ENCODE measurements around the gene TSPO2.
A peak's percentile ranks its signal among the peaks of the same experiment; 100 is the strongest.

Gene TSPO2

DNA sequence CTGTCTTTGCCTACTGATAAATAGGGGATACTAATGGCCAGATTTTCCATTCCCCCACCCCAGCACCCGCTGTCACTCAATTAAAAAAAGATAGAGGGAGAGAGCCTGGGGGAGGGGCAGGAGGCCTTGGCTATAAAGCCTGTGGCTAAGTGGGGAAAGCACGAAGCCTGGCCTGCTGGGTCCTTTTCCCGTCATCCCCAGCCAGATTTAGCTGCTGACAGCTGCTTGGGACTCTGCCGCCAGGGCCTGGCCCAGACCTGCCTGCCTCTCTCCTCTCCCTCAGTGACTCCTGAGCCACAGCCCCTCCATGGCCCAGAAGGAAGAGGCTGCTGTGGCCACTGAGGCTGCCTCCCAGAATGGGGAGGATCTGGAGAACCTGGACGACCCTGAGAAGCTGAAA lies 10.8 kb downstream of the TSPO2 start, which contains the start of gene APOBEC2:
TSS of gene APOBEC2 (plus strand) at position 162 of the 400 bp plus-strand sequence. CDS start at position 308, 146 bp downstream.
- no peaks in the 10 kb centered on the region for H3K27me3 ChIP-seq (ENCODE audit: control insufficient read depth, insufficient read depth, low read length)
- H3K9ac ChIP-seq = no peak within 1 kb of the TSS
- no peak within 1 kb of the TSS for H2AFZ ChIP-seq
- no peak within 1 kb of the TSS for H3K4me3 ChIP-seq (ENCODE audit: low read depth, low read length)
- peaks cover under 1% of the 10 kb centered on the region for H3K4me1 ChIP-seq
- no peak within 1 kb of the TSS for H3K4me2 ChIP-seq (ENCODE audit: low read length)
- H3K79me2 ChIP-seq = no peaks in the 10 kb centered on the region
- H3K27ac ChIP-seq = no peak within 1 kb of the TSS
- no peaks in the 10 kb centered on the region for H3K36me3 ChIP-seq (ENCODE audit: control insufficient read depth, insufficient read depth, low read length)
- TF ChIP-seq, protein P1, sequence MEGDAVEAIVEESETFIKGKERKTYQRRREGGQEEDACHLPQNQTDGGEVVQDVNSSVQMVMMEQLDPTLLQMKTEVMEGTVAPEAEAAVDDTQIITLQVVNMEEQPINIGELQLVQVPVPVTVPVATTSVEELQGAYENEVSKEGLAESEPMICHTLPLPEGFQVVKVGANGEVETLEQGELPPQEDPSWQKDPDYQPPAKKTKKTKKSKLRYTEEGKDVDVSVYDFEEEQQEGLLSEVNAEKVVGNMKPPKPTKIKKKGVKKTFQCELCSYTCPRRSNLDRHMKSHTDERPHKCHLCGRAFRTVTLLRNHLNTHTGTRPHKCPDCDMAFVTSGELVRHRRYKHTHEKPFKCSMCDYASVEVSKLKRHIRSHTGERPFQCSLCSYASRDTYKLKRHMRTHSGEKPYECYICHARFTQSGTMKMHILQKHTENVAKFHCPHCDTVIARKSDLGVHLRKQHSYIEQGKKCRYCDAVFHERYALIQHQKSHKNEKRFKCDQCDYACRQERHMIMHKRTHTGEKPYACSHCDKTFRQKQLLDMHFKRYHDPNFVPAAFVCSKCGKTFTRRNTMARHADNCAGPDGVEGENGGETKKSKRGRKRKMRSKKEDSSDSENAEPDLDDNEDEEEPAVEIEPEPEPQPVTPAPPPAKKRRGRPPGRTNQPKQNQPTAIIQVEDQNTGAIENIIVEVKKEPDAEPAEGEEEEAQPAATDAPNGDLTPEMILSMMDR (IDR thresholded peaks at IDR 0.05) = no peak
- no peaks in the 10 kb centered on the region for H3K9me3 ChIP-seq (ENCODE audit: control insufficient read depth, low read length)

- TF ChIP-seq, protein P1 (IDR thresholded peaks at IDR 0.05) = no peak
- H3K79me2 ChIP-seq = no peaks in the 10 kb centered on the region
- no peak overlapping the region for H3K9ac ChIP-seq
- H3K27me3 ChIP-seq (ENCODE audit: control insufficient read depth, insufficient read depth, low read length) = no peaks in the 10 kb centered on the region
- no peak overlapping the region for H3K4me2 ChIP-seq (ENCODE audit: low read length)
- H3K4me1 ChIP-seq = peaks cover 13% of the 10 kb centered on the region
- H2AFZ ChIP-seq = no peak overlapping the region
- no peak overlapping the region for H3K27ac ChIP-seq
- no peaks in the 10 kb centered on the region for H3K9me3 ChIP-seq (ENCODE audit: control insufficient read depth, low read length)
- no peaks in the 10 kb centered on the region for H3K36me3 ChIP-seq (ENCODE audit: control insufficient read depth, insufficient read depth, low read length)
- H3K4me3 ChIP-seq (ENCODE audit: low read depth, low read length) = no peak overlapping the region
These were observed 12.2 kb downstream of the TSPO2 start for GRCh38 chr6:41054511-41054910.

- Histone ChIP-seq H3K36me3 (ENCODE audit: control insufficient read depth, insufficient read depth, low read length) (no peaks in the 10 kb centered on the region), H3K4me2 (ENCODE audit: low read length) (no peak overlapping the region), H3K9ac (no peak overlapping the region), H3K4me3 (ENCODE audit: low read depth, low read length) (no peak overlapping the region), H3K79me2 (no peaks in the 10 kb centered on the region), H2AFZ (no peak overlapping the region), H3K4me1 (peaks cover 13% of the 10 kb centered on the region), H3K9me3 (ENCODE audit: control insufficient read depth, low read length) (no peaks in the 10 kb centered on the region), H3K27me3 (ENCODE audit: control insufficient read depth, insufficient read depth, low read length) (no peaks in the 10 kb centered on the region), H3K27ac (no peak overlapping the region)
- TF ChIP-seq, protein P1 (IDR thresholded peaks at IDR 0.05) = no peak
These were observed 12.9 kb downstream of the TSPO2 start for GRCh38 chr6:41055149-41055548.

- H3K9ac ChIP-seq = no peak overlapping the region
- no peaks in the 10 kb centered on the region for H3K9me3 ChIP-seq (ENCODE audit: control insufficient read depth, low read length)
- H3K4me1 ChIP-seq = peaks cover 25% of the 10 kb centered on the region
- no peak overlapping the region for H3K4me3 ChIP-seq (ENCODE audit: low read depth, low read length)
- no peaks in the 10 kb centered on the region for H3K27me3 ChIP-seq (ENCODE audit: control insufficient read depth, insufficient read depth, low read length)
- TF ChIP-seq, protein P1 (IDR thresholded peaks at IDR 0.05) = no peak
- no peaks in the 10 kb centered on the region for H3K79me2 ChIP-seq
- H2AFZ ChIP-seq = no peak overlapping the region
- H3K36me3 ChIP-seq (ENCODE audit: control insufficient read depth, insufficient read depth, low read length) = no peaks in the 10 kb centered on the region
- no peak overlapping the region for H3K27ac ChIP-seq
- H3K4me2 ChIP-seq (ENCODE audit: low read length) = no peak overlapping the region
These were observed 14.7 kb downstream of the TSPO2 start for GRCh38 chr6:41056768-41057490.

GRCh38 chr6:41058783-41059181 lies 16.5 kb downstream of the TSPO2 start:
- TF ChIP-seq, protein P1 (IDR thresholded peaks at IDR 0.05) = no peak
- Histone ChIP-seq H3K27ac (peak overlapping the region; percentile 68), H2AFZ (peak overlapping the region; percentile 68), H3K4me3 (ENCODE audit: low read depth, low read length) (no peak overlapping the region), H3K4me1 (peaks cover 25% of the 10 kb centered on the region), H3K79me2 (no peaks in the 10 kb centered on the region), H3K4me2 (ENCODE audit: low read length) (no peak overlapping the region), H3K36me3 (ENCODE audit: control insufficient read depth, insufficient read depth, low read length) (no peaks in the 10 kb centered on the region), H3K9me3 (ENCODE audit: control insufficient read depth, low read length) (no peaks in the 10 kb centered on the region), H3K27me3 (ENCODE audit: control insufficient read depth, insufficient read depth, low read length) (no peaks in the 10 kb centered on the region), H3K9ac (no peak overlapping the region)
